Left ventricle myocardium inferior (tissue), 1 donor: ENCODE measurements around the gene KCP. TPM values are rescaled to one million over a fixed set of nuclear protein-coding genes. Genes with fewer than 3 reads are reported as not detected.

ENCODE experiments used
- DNase-seq: peaks from one replicate; pipeline ENCODE4 v3.0.0-alpha.2; 2020
- H3K27ac ChIP-seq: fragments of 200-600 bp; replicated peaks from 2 replicates; pipeline ENCODE4 v1.8.0; 2021
- H3K27me3 ChIP-seq: fragments of 200-600 bp; 2 replicates; pipeline ENCODE4 v1.8.0; 2021; ENCODE audit warnings: low read depth
- H3K36me3 ChIP-seq: fragments of 200-600 bp; 2 replicates; pipeline ENCODE4 v1.8.0; 2021
- H3K4me1 ChIP-seq: fragments of 200-600 bp; 2 replicates; pipeline ENCODE4 v1.8.0; 2021
- H3K4me3 ChIP-seq: fragments of 200-600 bp; 2 replicates; pipeline ENCODE4 v1.8.0; 2021; ENCODE audit warnings: mild to moderate bottlenecking, moderate library complexity
- H3K9me3 ChIP-seq: fragments of 200-600 bp; replicated peaks from 2 replicates; pipeline ENCODE4 v1.8.0; 2021
- CTCF ChIP-seq: fragments of 200-600 bp; IDR thresholded peaks from 2 replicates; pipeline ENCODE4 v1.8.0; 2021; ENCODE audit warnings: antibody characterized with exemption, mild to moderate bottlenecking, borderline replicate concordance
- intact Hi-C: fragments of 100-400 bp; cut with micrococcal nuclease; formaldehyde crosslinking; loops from one replicate; pipeline ENCODE4 v1.11.0; 2022
- total RNA-seq: library from RNA; stranded (reverse); fragmentation: NEBNext Ultra II Directional; extraction: Animal tissue kit (Norgen Biotek cat#: 25700); gene quantifications from one replicate; pipeline ENCODE4 v1.2.1, GENCODE V29; 2021
- donor health status: DM: no; HTN: yes; CAD: no; lungs with severe emphysema.

KCP gene
- total RNA-seq, 1 donor from 2014 or later, result 0.19 TPM

GRCh38 chr7:128906766-128907559, 3.5 kb downstream of the KCP start:
- intact Hi-C loops, result loop anchor here (10.0 kb wide), 1 partner anchor 188 kb away; no protein-coding TSS in a partner anchor
- no peak for TF ChIP-seq CTCF
- DNase-seq, result no peak
- peaks cover 75% of the 10 kb centered on the region for H3K27me3 ChIP-seq
- H3K9me3 ChIP-seq, result no peaks in the 10 kb centered on the region
- H3K27ac ChIP-seq, result no peak overlapping the region
- H3K4me1 ChIP-seq, result peaks cover 15% of the 10 kb centered on the region
- H3K4me3 ChIP-seq, result no peak overlapping the region
- H3K36me3 ChIP-seq, result no peaks in the 10 kb centered on the region

- Histone ChIP-seq H3K4me3 (no peak overlapping the region), H3K4me1 (peaks cover 15% of the 10 kb centered on the region), H3K9me3 (no peaks in the 10 kb centered on the region), H3K36me3 (no peaks in the 10 kb centered on the region), H3K27ac (no peak overlapping the region), H3K27me3 (peaks cover 68% of the 10 kb centered on the region)
- intact Hi-C loops, result loop anchor here (10.0 kb wide), 1 partner anchor 189 kb away; no protein-coding TSS in a partner anchor
- no peak for TF ChIP-seq CTCF
- DNase-seq, result no peak
Observed at GRCh38 chr7:128906001-128906765, 4.3 kb downstream of the KCP start.

- no peak for DNase-seq
- intact Hi-C loops, result loop anchor here (10.0 kb wide), 1 partner anchor 190 kb away; no protein-coding TSS in a partner anchor
- no peak overlapping the region for H3K27ac ChIP-seq
- H3K4me1 ChIP-seq, result peaks cover 5% of the 10 kb centered on the region
- H3K4me3 ChIP-seq, result no peak overlapping the region
- H3K36me3 ChIP-seq, result no peaks in the 10 kb centered on the region
- peaks cover 4% of the 10 kb centered on the region for H3K9me3 ChIP-seq
- peak; percentile 67 for TF ChIP-seq CTCF
- H3K27me3 ChIP-seq, result peaks cover 52% of the 10 kb centered on the region
Observed at GRCh38 chr7:128904381-128905197, 5.9 kb downstream of the KCP start.

- no peak for TF ChIP-seq CTCF
- no peak for DNase-seq
- Histone ChIP-seq H3K27ac (no peak overlapping the region), H3K36me3 (no peaks in the 10 kb centered on the region), H3K4me1 (no peaks in the 10 kb centered on the region), H3K9me3 (peaks cover 11% of the 10 kb centered on the region), H3K4me3 (no peak overlapping the region), H3K27me3 (peaks cover 44% of the 10 kb centered on the region)
- intact Hi-C loops, result loop anchor here (10.0 kb wide), 1 partner anchor 191 kb away; no protein-coding TSS in a partner anchor
Observed at GRCh38 chr7:128903621-128904361, 6.7 kb downstream of the KCP start.
